ENCODE results near the gene SMAD2. TPM values are rescaled to one million over a fixed set of nuclear protein-coding genes. Genes with fewer than 3 reads are reported as not detected.

Gene SMAD2
- total and polyA plus RNA-seq, 2 experiments from 2014 or later: 52.4 to 77.7 TPM

DNA sequence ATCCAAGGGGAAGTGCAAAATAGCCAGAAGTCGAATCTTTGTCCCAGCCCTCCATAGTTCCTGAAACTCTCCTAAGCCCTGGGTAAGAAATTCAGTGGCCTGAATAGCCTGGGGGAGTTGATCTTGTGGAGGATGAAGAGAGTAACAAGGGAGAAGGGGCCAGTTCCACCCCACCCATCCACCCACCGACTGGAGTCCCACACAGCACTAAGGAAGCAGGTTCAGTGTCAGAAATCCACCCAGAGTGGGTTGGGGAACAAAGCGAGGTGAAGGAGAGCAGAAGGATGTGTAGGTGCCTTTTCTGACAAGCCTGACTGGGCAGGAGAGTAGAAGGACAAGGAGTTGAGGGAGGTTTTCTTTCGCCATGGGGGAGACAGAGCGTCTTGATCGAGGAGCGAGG is 136.8 kb downstream of the SMAD2 start:
- H3K4me2 ChIP-seq (ENCODE audit: unreplicated experiment): no peak overlapping the region
- no peaks in the 10 kb centered on the region for H4K20me1 ChIP-seq (ENCODE audit: insufficient read depth)
- TF ChIP-seq EZH2 (IDR thresholded peaks at IDR 0.05; ENCODE audit: insufficient read depth, poor library complexity, severe bottlenecking) (no peak), EZH2phosphoT487 (IDR thresholded peaks at IDR 0.05; ENCODE audit: insufficient read depth, low read depth) (no peak)
- 35 to 57% methylated on average over 3 to 7 of the region's 7 CpGs for WGBS, 2 experiments (ENCODE audit: low coverage in 1 of 2, low lambda C conversion rate in 2 of 2, missing lambda C conversion rate in 2 of 2)
- H3K79me2 ChIP-seq (ENCODE audit: insufficient read depth): no peaks in the 10 kb centered on the region
- H3K27ac ChIP-seq: no peak overlapping the region
- no peaks in the 10 kb centered on the region for H3K9me2 ChIP-seq (ENCODE audit: insufficient read depth)
- H3K27me3 ChIP-seq (replicated peaks; ENCODE audit: insufficient read depth): peaks cover 6% of the 10 kb centered on the region
- H3K9ac ChIP-seq: no peak overlapping the region
- no peak overlapping the region for H2AFZ ChIP-seq
- no peaks in the 10 kb centered on the region for H3K36me3 ChIP-seq (ENCODE audit: low read depth)
- no peaks in the 10 kb centered on the region for H3F3A ChIP-seq (ENCODE audit: insufficient read depth)
- no peak for DNase-seq
- H3K4me3 ChIP-seq: no peak overlapping the region
- in situ Hi-C loops (cut with MboI): no loop called here
- H3K4me1 ChIP-seq (ENCODE audit: insufficient read depth): no peaks in the 10 kb centered on the region
- no peaks in the 10 kb centered on the region for H3K9me3 ChIP-seq (ENCODE audit: low read depth)

DNA sequence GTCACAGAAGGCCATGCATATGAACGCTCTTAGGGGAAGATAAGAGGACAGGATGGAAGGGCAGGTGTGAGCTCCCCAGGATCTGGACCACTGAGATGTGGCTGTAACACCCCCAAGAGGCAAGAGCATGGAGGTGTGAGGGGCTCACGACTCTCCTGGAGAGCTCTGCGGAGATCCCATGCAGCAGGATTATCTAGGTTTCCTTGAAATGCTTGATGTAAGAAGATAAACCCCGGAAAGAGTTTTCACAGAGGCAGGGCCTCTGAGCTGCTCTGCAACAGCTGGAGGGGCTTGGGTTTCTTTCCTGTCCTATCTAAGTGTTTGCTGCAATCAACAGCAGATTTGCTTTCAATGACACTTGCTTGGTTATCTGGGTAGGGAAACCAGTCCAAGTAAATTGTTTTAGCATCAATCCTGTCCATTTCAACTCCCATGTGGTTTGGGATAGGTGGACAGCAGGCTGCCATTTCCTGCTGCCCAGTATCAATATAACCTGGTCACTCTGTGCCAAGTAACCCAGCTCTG is 138.9 kb downstream of the SMAD2 start:
- Histone ChIP-seq H4K20me1 (ENCODE audit: insufficient read depth) (no peaks in the 10 kb centered on the region), H3K79me2 (ENCODE audit: insufficient read depth) (no peaks in the 10 kb centered on the region), H2AFZ (no peak overlapping the region), H3K36me3 (ENCODE audit: low read depth) (no peaks in the 10 kb centered on the region), H3K4me2 (ENCODE audit: unreplicated experiment) (no peak overlapping the region), H3F3A (ENCODE audit: insufficient read depth) (no peaks in the 10 kb centered on the region), H3K4me3 (no peak overlapping the region), H3K9me2 (ENCODE audit: insufficient read depth) (no peaks in the 10 kb centered on the region), H3K9me3 (ENCODE audit: low read depth) (no peaks in the 10 kb centered on the region), H3K9ac (no peak overlapping the region), H3K27me3 (replicated peaks; ENCODE audit: insufficient read depth) (peaks cover 10% of the 10 kb centered on the region), H3K27ac (no peak overlapping the region), H3K4me1 (ENCODE audit: insufficient read depth) (no peaks in the 10 kb centered on the region)
- no peak for TF ChIP-seq EZH2 (IDR thresholded peaks at IDR 0.05; ENCODE audit: insufficient read depth, poor library complexity, severe bottlenecking)
- no peak for TF ChIP-seq EZH2phosphoT487 (IDR thresholded peaks at IDR 0.05; ENCODE audit: insufficient read depth, low read depth)
- DNase-seq: no peak
- in situ Hi-C loops (cut with MboI): no loop called here
- 28 to 38% methylated on average over 4 of the region's 4 CpGs for WGBS, 2 experiments (ENCODE audit: low coverage in 1 of 2, low lambda C conversion rate in 2 of 2, missing lambda C conversion rate in 2 of 2)

DNA sequence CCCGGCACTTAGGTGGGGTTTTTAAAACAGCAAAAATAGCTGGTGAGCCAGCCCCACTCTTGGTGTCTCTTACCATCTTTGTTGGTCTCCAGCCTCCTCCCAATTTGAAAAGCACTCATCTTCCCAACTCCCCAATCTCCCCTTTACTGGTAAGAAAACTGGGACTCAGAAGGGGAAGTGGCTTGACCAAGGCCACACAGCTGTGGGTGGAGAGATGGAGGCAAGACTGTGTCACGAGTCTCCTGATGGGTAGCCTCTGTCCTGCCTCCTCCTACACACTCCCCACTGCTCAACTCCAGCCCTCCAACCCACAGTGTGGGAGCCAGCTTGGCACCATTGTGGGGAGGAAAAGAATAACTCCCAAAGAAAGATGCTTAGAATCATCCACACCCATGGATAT is 140.4 kb downstream of the SMAD2 start:
- in situ Hi-C loops (cut with MboI): no loop called here
- no peaks in the 10 kb centered on the region for H3K4me1 ChIP-seq (ENCODE audit: insufficient read depth)
- H3K79me2 ChIP-seq (ENCODE audit: insufficient read depth): no peaks in the 10 kb centered on the region
- peaks cover 10% of the 10 kb centered on the region for H3K27me3 ChIP-seq (replicated peaks; ENCODE audit: insufficient read depth)
- H3K36me3 ChIP-seq (ENCODE audit: low read depth): no peaks in the 10 kb centered on the region
- no peak overlapping the region for H3K9ac ChIP-seq
- H3K4me2 ChIP-seq (ENCODE audit: unreplicated experiment): no peak overlapping the region
- no peak overlapping the region for H2AFZ ChIP-seq
- no peak for DNase-seq
- no peaks in the 10 kb centered on the region for H3F3A ChIP-seq (ENCODE audit: insufficient read depth)
- no peak overlapping the region for H3K27ac ChIP-seq
- 28 to 29% methylated on average over 2 of the region's 2 CpGs for WGBS, 2 experiments (ENCODE audit: low coverage in 1 of 2, low lambda C conversion rate in 2 of 2, missing lambda C conversion rate in 2 of 2)
- no peaks in the 10 kb centered on the region for H3K9me2 ChIP-seq (ENCODE audit: insufficient read depth)
- no peaks in the 10 kb centered on the region for H3K9me3 ChIP-seq (ENCODE audit: low read depth)
- no peak overlapping the region for H3K4me3 ChIP-seq
- TF ChIP-seq EZH2 (IDR thresholded peaks at IDR 0.05; ENCODE audit: insufficient read depth, poor library complexity, severe bottlenecking) (no peak), EZH2phosphoT487 (IDR thresholded peaks at IDR 0.05; ENCODE audit: insufficient read depth, low read depth) (no peak)
- H4K20me1 ChIP-seq (ENCODE audit: insufficient read depth): no peaks in the 10 kb centered on the region

DNA sequence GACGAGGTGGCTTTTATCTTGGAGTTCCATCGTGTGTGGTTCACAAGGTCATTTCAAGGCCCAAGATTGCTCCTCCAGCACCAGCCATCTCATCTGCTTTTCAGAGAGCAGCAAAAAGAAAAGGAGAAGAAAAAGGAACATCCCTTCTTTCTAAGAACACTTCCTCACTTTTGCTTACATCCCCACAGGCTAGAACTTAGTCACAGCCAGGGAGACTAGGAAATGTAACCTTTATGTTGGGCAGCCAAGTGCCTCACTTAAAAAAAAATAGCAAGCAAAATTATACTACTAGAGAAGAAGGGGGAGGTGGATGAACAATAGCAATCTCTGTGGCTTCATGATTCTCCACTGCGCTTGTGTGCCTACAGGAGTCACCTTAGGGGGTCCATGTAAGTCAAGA is 141.8 kb downstream of the SMAD2 start:
- H3K9me3 ChIP-seq (ENCODE audit: low read depth): no peaks in the 10 kb centered on the region
- peaks cover 10% of the 10 kb centered on the region for H3K27me3 ChIP-seq (replicated peaks; ENCODE audit: insufficient read depth)
- H3K4me1 ChIP-seq (ENCODE audit: insufficient read depth): no peaks in the 10 kb centered on the region
- H3F3A ChIP-seq (ENCODE audit: insufficient read depth): no peaks in the 10 kb centered on the region
- no peak overlapping the region for H2AFZ ChIP-seq
- in situ Hi-C loops (cut with MboI): no loop called here
- no peaks in the 10 kb centered on the region for H4K20me1 ChIP-seq (ENCODE audit: insufficient read depth)
- no peaks in the 10 kb centered on the region for H3K9me2 ChIP-seq (ENCODE audit: insufficient read depth)
- no peak for DNase-seq
- no peak overlapping the region for H3K27ac ChIP-seq
- H3K36me3 ChIP-seq (ENCODE audit: low read depth): no peaks in the 10 kb centered on the region
- TF ChIP-seq EZH2 (IDR thresholded peaks at IDR 0.05; ENCODE audit: insufficient read depth, poor library complexity, severe bottlenecking) (no peak), EZH2phosphoT487 (IDR thresholded peaks at IDR 0.05; ENCODE audit: insufficient read depth, low read depth) (no peak)
- WGBS, 2 experiments (ENCODE audit: low coverage in 1 of 2, low lambda C conversion rate in 2 of 2, missing lambda C conversion rate in 2 of 2): 26 to 33% methylated on average over 3 of the region's 3 CpGs
- H3K4me3 ChIP-seq: no peak overlapping the region
- H3K9ac ChIP-seq: no peak overlapping the region
- no peak overlapping the region for H3K4me2 ChIP-seq (ENCODE audit: unreplicated experiment)
- H3K79me2 ChIP-seq (ENCODE audit: insufficient read depth): no peaks in the 10 kb centered on the region

DNA sequence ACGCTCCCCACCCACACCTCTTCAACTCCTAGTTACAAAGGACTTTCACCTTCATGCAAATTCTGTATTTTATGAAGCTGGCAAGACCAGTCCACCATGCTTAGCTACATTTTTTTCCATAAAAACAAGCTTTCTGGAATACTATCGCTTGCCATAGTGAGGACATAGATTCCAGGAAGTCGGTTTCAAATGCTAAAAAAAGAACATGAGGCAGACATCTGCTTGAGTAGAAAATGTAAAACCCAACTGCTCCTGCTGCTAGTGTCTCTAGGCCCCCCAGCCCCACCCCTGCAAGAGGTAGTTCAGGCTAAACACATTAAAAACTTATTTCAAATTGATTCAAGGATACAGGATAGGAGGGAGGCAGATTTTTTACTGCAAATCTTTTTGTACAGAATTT is 148.9 kb downstream of the SMAD2 start:
- Histone ChIP-seq H3K4me1 (ENCODE audit: insufficient read depth) (no peaks in the 10 kb centered on the region), H3K4me2 (ENCODE audit: unreplicated experiment) (no peak overlapping the region), H3K9me2 (ENCODE audit: insufficient read depth) (no peaks in the 10 kb centered on the region), H3K9me3 (ENCODE audit: low read depth) (no peaks in the 10 kb centered on the region), H3K79me2 (ENCODE audit: insufficient read depth) (no peaks in the 10 kb centered on the region), H3K27me3 (replicated peaks; ENCODE audit: insufficient read depth) (peaks cover 15% of the 10 kb centered on the region; the same call in 1 of the 2 replicates), H3K4me3 (no peak overlapping the region), H3K9ac (no peak overlapping the region), H4K20me1 (ENCODE audit: insufficient read depth) (no peaks in the 10 kb centered on the region), H3K27ac (no peak overlapping the region), H3F3A (ENCODE audit: insufficient read depth) (no peaks in the 10 kb centered on the region), H2AFZ (no peak overlapping the region), H3K36me3 (ENCODE audit: low read depth) (no peaks in the 10 kb centered on the region)
- in situ Hi-C loops (cut with MboI): no loop called here
- TF ChIP-seq EZH2 (IDR thresholded peaks at IDR 0.05; ENCODE audit: insufficient read depth, poor library complexity, severe bottlenecking) (no peak), EZH2phosphoT487 (IDR thresholded peaks at IDR 0.05; ENCODE audit: insufficient read depth, low read depth) (no peak)
- DNase-seq: no peak
- 27 to 30% methylated on average over 3 of the region's 3 CpGs for WGBS, 2 experiments (ENCODE audit: low coverage in 1 of 2, low lambda C conversion rate in 2 of 2, missing lambda C conversion rate in 2 of 2)

Data from GM23248 (cell line).